ENCODE results near the gene PIGK.

The PIGK gene

GRCh38 chr1:77044133-77044849 is 174.9 kb downstream of the PIGK start:
- DNase-seq, result no peak
- Mint-ChIP-seq H3K9me3 (no peaks in the 10 kb centered on the region), H3K36me3 (ENCODE audit: low read depth) (no peaks in the 10 kb centered on the region), H3K27me3 (ENCODE audit: low read depth, poor library complexity) (no peaks in the 10 kb centered on the region), H3K4me3 (no peak overlapping the region), H3K27ac (no peak overlapping the region), H3K4me1 (no peaks in the 10 kb centered on the region)
- no peak for TF ChIP-seq CTCF (IDR thresholded peaks at IDR 0.05)

DNA sequence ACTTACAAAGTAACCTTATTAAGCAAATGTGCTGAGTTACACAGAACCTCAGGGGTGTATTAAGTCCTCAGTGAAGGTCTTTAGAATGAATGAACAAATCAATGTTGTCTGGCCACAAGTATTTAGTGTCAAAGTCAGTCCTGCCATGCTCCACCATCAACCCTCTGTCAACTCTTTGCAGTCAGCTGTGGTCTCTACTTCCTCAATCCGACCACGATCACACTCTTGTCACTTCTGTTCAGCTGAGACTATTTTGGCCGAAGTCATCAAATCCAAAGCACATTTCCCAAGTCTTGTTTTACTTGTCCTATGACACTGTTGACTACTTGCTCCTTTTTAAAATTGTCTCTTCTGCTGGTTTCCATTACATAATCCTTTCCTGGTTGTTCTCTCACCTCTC is 178.4 kb downstream of the PIGK start:
- H3K27me3 Mint-ChIP-seq (ENCODE audit: low read depth, poor library complexity), result no peaks in the 10 kb centered on the region
- peaks cover 4% of the 10 kb centered on the region for H3K36me3 Mint-ChIP-seq (ENCODE audit: low read depth)
- H3K27ac Mint-ChIP-seq, result no peak overlapping the region
- no peak for DNase-seq
- peaks cover 5% of the 10 kb centered on the region for H3K9me3 Mint-ChIP-seq
- no peak overlapping the region for H3K4me3 Mint-ChIP-seq
- TF ChIP-seq CTCF (IDR thresholded peaks at IDR 0.05), result no peak
- no peaks in the 10 kb centered on the region for H3K4me1 Mint-ChIP-seq

DNA sequence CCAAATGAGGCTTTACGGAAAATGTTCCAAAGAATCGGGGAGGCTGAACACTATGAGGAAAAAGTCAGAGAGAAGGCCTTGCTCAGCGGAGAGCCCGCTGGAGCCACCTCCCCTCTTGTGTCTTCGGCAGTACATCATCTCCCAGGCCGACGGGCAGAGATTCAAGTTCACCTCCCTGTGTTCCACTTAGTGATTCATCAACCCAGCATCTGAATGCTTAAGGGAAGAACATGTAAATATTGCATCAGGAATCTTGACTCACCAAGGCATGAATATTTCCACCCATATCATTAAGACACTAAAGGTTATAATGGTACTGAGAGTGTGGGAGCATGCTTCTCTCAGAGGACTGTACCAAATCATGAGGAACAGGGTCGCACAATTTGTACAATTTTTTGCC is 179.5 kb downstream of the PIGK start:
- H3K27me3 Mint-ChIP-seq (ENCODE audit: low read depth, poor library complexity), result no peaks in the 10 kb centered on the region

DNA sequence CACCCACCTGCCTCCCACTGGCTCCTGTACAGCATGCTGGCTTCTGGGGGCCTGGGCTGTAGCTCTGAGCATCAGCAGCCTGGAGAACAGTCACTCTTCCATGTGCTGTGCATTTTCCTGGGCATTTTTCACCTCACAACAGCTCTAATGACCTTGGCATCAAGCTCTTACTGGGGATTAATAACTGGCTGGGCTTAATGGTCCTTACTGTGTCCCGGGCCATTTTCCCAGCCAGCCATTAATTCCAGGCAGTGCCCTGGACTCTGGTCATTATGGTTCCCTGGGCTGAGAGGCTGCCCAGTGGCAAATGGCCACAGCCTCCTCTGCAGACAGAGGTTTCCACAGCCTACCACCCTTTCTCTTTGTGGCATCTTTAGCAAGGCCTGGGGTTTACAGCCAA is 180.1 kb downstream of the PIGK start:
- no peaks in the 10 kb centered on the region for H3K27me3 Mint-ChIP-seq (ENCODE audit: low read depth, poor library complexity)
- H3K9me3 Mint-ChIP-seq, result peaks cover 5% of the 10 kb centered on the region
- H3K4me1 Mint-ChIP-seq, result no peaks in the 10 kb centered on the region
- H3K36me3 Mint-ChIP-seq (ENCODE audit: low read depth), result peaks cover 4% of the 10 kb centered on the region
- TF ChIP-seq CTCF (IDR thresholded peaks at IDR 0.05), result no peak
- H3K27ac Mint-ChIP-seq, result no peak overlapping the region
- DNase-seq, result no peak
- H3K4me3 Mint-ChIP-seq, result no peak overlapping the region

More for the DNA sequence above, 179.5 kb downstream of the PIGK start:
- Mint-ChIP-seq H3K36me3 (ENCODE audit: low read depth) (peaks cover 4% of the 10 kb centered on the region), H3K9me3 (peaks cover 5% of the 10 kb centered on the region), H3K27ac (no peak overlapping the region), H3K4me1 (no peaks in the 10 kb centered on the region), H3K4me3 (no peak overlapping the region)
- no peak for TF ChIP-seq CTCF (IDR thresholded peaks at IDR 0.05)
- no peak for DNase-seq

Data from nephron progenitor cell (in vitro differentiated cells).